Measurements from ENCODE around the gene OXGR1. TPM values are rescaled to one million over a fixed set of nuclear protein-coding genes. Genes with fewer than 3 reads are reported as not detected.

Gene OXGR1
- total and polyA plus RNA-seq, 2 of the 8 experiments (the other 6 are each of a cell fraction or from before 2014, with no cell fraction given), result 0.34 to 1.8 TPM

DNA sequence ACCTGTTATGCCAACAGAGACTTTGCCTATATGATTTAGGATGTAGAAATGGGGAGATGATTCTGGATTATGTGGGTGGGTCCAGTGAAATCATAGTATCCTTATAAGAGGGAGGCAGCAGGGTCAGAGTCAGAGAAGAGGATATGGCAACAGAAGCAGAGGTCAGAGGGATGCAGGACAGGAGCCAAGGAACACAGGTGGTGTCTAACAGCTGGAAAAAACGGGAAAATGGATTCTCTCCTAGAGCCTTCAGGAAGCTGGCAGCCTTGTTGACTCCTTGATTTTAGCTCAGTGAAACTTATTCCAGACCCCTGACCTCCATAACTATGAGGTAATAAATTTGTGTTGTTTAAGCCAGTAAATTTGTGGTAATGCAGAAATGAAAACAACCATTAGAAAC lies 28.8 kb upstream of the OXGR1 start:
- H2AFZ ChIP-seq (ENCODE audit: low read length), result no peak overlapping the region
- no peak overlapping the region for H2BK12ac ChIP-seq (ENCODE audit: low read depth, low read length)
- no peak overlapping the region for H3K18ac ChIP-seq (ENCODE audit: extremely low read depth, low read length)
- no peaks in the 10 kb centered on the region for H3K79me1 ChIP-seq (ENCODE audit: low read depth, low read length)
- H3K23me2 ChIP-seq (ENCODE audit: low read depth, low read length), result no peaks in the 10 kb centered on the region
- H4K5ac ChIP-seq (ENCODE audit: insufficient read length, low read depth, low read length), result no peak overlapping the region
- no peak overlapping the region for H2AK5ac ChIP-seq (ENCODE audit: low read depth, low read length)
- CTCF ChIA-PET (ENCODE audit: partially characterized antibody), result interaction anchor here (1.2 kb wide), 1 partner anchor 9 kb away, joined by 3 read pairs; no protein-coding TSS in a partner anchor
- no peak overlapping the region for H3K14ac ChIP-seq (ENCODE audit: insufficient read length)
- H3K27me3 ChIP-seq (replicated peaks in 1 of 4; ENCODE audit: control insufficient read depth in 3 of 4, extremely low read depth in 1 of 4, insufficient read depth in 3 of 4, low read length in 3 of 4), result no peaks in the 10 kb centered on the region
- H3K4me3 ChIP-seq (ENCODE audit: extremely low read depth in 1 of 4, insufficient read depth in 2 of 4, low read depth in 3 of 4, low read length in 4 of 4), result no peak overlapping the region
- no peak overlapping the region for H3K23ac ChIP-seq (ENCODE audit: insufficient read length)
- no peak overlapping the region for H3K56ac ChIP-seq (replicated peaks; ENCODE audit: insufficient read length, low read depth, low read length)
- no peaks in the 10 kb centered on the region for H3K36me3 ChIP-seq (ENCODE audit: control insufficient read depth in 2 of 4, insufficient read depth in 4 of 4, low read length in 3 of 4)
- H4K91ac ChIP-seq (replicated peaks; ENCODE audit: insufficient read length, low read length), result no peak overlapping the region
- POLR2A ChIA-PET (ENCODE audit: partially characterized antibody), result no interaction called here
- no peak overlapping the region for H3K4me2 ChIP-seq (ENCODE audit: insufficient read depth in 1 of 2, low read depth in 2 of 2, low read length in 2 of 2)
- no peaks in the 10 kb centered on the region for H3K79me2 ChIP-seq (ENCODE audit: control insufficient read depth in 1 of 2, insufficient read depth in 2 of 2, low read length in 2 of 2)
- no peak overlapping the region for H2BK120ac ChIP-seq (replicated peaks; ENCODE audit: low read depth, low read length)
- H3K4me1 ChIP-seq (replicated peaks in 1 of 4; ENCODE audit: control insufficient read depth in 3 of 4, insufficient read depth in 4 of 4, low read length in 3 of 4), result 0 out of 7 replicates have a peak, but pooled peaks cover 0 to 3% (median 0%) of the 10 kb centered on the region in 4 experiments
- no peak overlapping the region for H2BK5ac ChIP-seq (ENCODE audit: low read depth, low read length)
- no peaks in the 10 kb centered on the region for H4K20me1 ChIP-seq (replicated peaks in 1 of 2; ENCODE audit: control insufficient read depth in 1 of 2, insufficient read depth in 2 of 2, low read length in 2 of 2)
- WGBS, 2 experiments (ENCODE audit: extremely low coverage in 1 of 2, insufficient coverage in 1 of 2, insufficient read length in 1 of 2, insufficient replicate concordance in 2 of 2, low coverage in 1 of 2, low lambda C conversion rate in 2 of 2, missing lambda C conversion rate in 1 of 2), result 96% methylated on average over 1 of the region's 1 CpG; no CpG with 5 or more reads in 1 of the 2 experiments
- FAIRE-seq (no peak), DNase-seq (ENCODE audit: low read depth in 1 of 2, low spot score in 2 of 2) (no peak)
- H3K9ac ChIP-seq (replicated peaks in 1 of 4; ENCODE audit: extremely low read depth in 1 of 4, low read depth in 3 of 4, low read length in 3 of 4), result no peak overlapping the region
- no peak overlapping the region for H2BK15ac ChIP-seq (ENCODE audit: low read length)
- H2BK20ac ChIP-seq (ENCODE audit: low read length), result no peak overlapping the region
- H3K9me3 ChIP-seq (ENCODE audit: insufficient read depth in 2 of 2, low read depth in 1 of 2, low read length in 1 of 2), result no peaks in the 10 kb centered on the region
- H3K4ac ChIP-seq (replicated peaks; ENCODE audit: insufficient read length, low read depth, low read length), result no peak overlapping the region
- H4K8ac ChIP-seq (ENCODE audit: extremely low read depth, insufficient read depth, low read length), result no peak overlapping the region
- no peak overlapping the region for H3K27ac ChIP-seq (ENCODE audit: low read depth, low read length)
- TF ChIP-seq EZH2 (IDR thresholded peaks at IDR 0.05; ENCODE audit: low read depth, low read length, severe bottlenecking) (no peak), CBX5 (IDR thresholded peaks at IDR 0.05; ENCODE audit: low read depth, low read length) (no peak), BRCA1 (IDR thresholded peaks at IDR 0.05; ENCODE audit: low read depth, low read length) (no peak), TAF7 (optimal IDR thresholded peaks at IDR 0.05; ENCODE audit: borderline replicate concordance, low read depth, low read length) (no peak), KDM4A (IDR thresholded peaks at IDR 0.05; ENCODE audit: low read depth, low read length, severe bottlenecking) (no peak), SIX5 (IDR thresholded peaks at IDR 0.05; ENCODE audit: low read depth, low read length) (no peak), CEBPB (IDR thresholded peaks at IDR 0.05; ENCODE audit: low read depth, low read length) (no peak), KDM5A (IDR thresholded peaks at IDR 0.05; ENCODE audit: low read length) (no peak), TAF1 (IDR thresholded peaks at IDR 0.05; ENCODE audit: low read depth, low read length) (no peak), SP2 (IDR thresholded peaks at IDR 0.05; ENCODE audit: low read length) (no peak), RNF2 (IDR thresholded peaks at IDR 0.05; ENCODE audit: borderline replicate concordance, low read depth, low read length, missing control alignments, poor library complexity, severe bottlenecking) (no peak), BACH1 (IDR thresholded peaks at IDR 0.05; ENCODE audit: low read length) (no peak), FOSL1 (IDR thresholded peaks at IDR 0.05; ENCODE audit: insufficient read depth, low read depth, low read length) (no peak), TCF12 (IDR thresholded peaks at IDR 0.05; ENCODE audit: low read depth, low read length) (no peak), KDM1A (IDR thresholded peaks at IDR 0.05; ENCODE audit: borderline replicate concordance, low read length) (no peak)
